ENCODE measurements around the gene SLC12A9.
"Not testable (repeated sequence)": the region's sequence is repeated elsewhere in the genome, so short reads cannot be mapped to it uniquely, and the experiment has no call there.

The SLC12A9 gene

GRCh38 chr7:100897772-100898454 lies 45.4 kb downstream of the SLC12A9 start:
- DNase-seq = no peak

DNA sequence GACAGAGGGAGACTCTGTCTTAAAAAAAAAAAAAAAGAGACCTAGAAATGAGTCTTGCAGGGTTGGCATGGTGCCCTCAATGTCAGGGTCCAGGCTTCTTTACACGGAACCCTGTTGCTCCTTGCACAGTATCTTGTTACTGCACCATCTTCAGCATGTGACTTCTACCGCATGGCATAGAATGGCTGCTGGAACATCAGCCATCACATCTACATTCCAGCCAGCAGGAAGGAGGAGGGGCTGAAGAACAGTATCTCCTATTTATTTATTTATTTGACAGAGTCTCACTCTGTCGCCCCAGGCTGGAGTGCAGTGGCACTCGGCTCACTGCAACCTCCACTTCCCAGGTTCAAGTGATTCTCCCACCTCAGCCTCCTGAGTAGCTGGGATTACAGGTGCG lies 46.9 kb downstream of the SLC12A9 start:
- DNase-seq = no peak

- no peak for DNase-seq
Observed at GRCh38 chr7:100900978-100901377, 48.5 kb downstream of the SLC12A9 start.

GRCh38 chr7:100901921-100902332 lies 49.4 kb downstream of the SLC12A9 start:
- no peak for DNase-seq

- DNase-seq = no peak
Observed at GRCh38 chr7:100902638-100903037, 50.1 kb downstream of the SLC12A9 start.

DNA sequence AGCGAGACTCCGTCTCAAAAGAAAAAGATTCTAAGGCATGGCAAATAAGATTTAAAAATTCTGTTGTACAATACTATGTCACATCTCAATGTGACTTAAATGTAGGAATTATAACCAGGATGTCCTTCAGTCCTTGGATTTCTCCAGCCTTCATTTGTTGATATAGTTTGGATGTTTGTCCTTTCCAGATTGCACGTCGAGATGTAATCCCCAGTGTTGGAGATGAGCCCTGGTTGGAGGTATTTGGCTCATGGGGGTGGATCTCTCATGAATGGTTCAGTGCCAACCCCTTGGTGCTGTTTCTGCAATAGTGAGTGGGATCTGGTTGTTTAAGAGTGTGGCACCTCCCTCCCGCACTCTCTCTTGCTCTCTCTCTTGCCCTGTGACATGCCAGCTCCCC lies 56.0 kb downstream of the SLC12A9 start:
- DNase-seq = no peak

GRCh38 chr7:100910443-100910842 lies 57.9 kb downstream of the SLC12A9 start:
- DNase-seq = not testable (repeated sequence)

DNA sequence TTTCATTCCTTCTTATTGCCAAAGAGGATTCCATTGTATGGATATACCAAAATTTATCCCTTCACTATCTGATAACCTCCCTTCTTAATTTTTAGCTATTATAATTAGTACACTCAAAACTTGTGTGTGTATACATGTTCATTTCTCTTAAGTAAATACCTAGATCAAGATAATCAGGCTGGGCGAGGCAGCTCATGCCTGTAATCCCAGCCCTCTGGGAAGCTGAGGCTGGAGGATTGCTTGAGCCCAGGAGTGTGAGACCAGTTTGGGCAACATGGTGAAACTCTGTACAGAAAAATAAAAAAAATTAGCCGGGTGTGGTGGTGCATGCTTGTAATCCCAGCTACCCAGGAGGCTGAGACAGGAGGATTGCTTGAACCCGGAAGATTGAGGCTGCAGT lies 59.0 kb downstream of the SLC12A9 start:
- DNase-seq = no peak

- DNase-seq = no peak
Observed at GRCh38 chr7:100914208-100914878, 61.8 kb downstream of the SLC12A9 start.

- no peak for DNase-seq
Observed at GRCh38 chr7:100914879-100915447, 62.5 kb downstream of the SLC12A9 start.
